HepG2 (cell line): ENCODE data around the gene DCAF7. TPM values are rescaled to one million over a fixed set of nuclear protein-coding genes. Genes with fewer than 3 reads are reported as not detected.
A peak's percentile ranks its signal among the peaks of the same experiment; 100 is the strongest.

ENCODE experiments used
- ATM ChIP-seq: fragments of 450-650 bp; IDR thresholded peaks from 2 replicates; pipeline ENCODE4 v1.7.1; 2017; ENCODE audit warnings: mild to moderate bottlenecking, borderline replicate concordance
- CAMTA2 ChIP-seq: sonication (generic); formaldehyde crosslinking; IDR thresholded peaks from 2 replicates; pipeline ENCODE4 v1.4.0; 2020; ENCODE audit warnings: mild to moderate bottlenecking, missing genetic modification reagents, borderline replicate concordance
- CHD4 ChIP-seq: fragments of 200-600 bp; sonication (generic); IDR thresholded peaks from 2 replicates; pipeline ENCODE4 v1.7.0; 2017; ENCODE audit warnings: mild to moderate bottlenecking, low read length, borderline replicate concordance
- ELF1 ChIP-seq: sonication (generic); formaldehyde crosslinking; IDR thresholded peaks from 2 replicates; pipeline ENCODE4 v1.4.0; 2020; ENCODE audit warnings: missing genetic modification reagents
- FOXJ3 ChIP-seq: sonication (generic); formaldehyde crosslinking; IDR thresholded peaks from 2 replicates; pipeline ENCODE4 v1.4.0; 2020; ENCODE audit warnings: missing genetic modification reagents, mild to moderate bottlenecking, borderline replicate concordance
- KAT2B ChIP-seq: fragments of 150-350 bp; IDR thresholded peaks from 2 replicates; pipeline ENCODE4 v1.6.1; 2014; ENCODE audit warnings: low read depth, low read length, borderline replicate concordance
- KLF11 ChIP-seq: IDR thresholded peaks from 2 replicates; pipeline ENCODE4 v1.6.1; 2016; ENCODE audit warnings: missing compliant biosample characterization
- KMT2B ChIP-seq: IDR thresholded peaks from 2 replicates; pipeline ENCODE4 v1.6.1; 2016; ENCODE audit warnings: missing genetic modification reagents, missing compliant biosample characterization
- MAF1 ChIP-seq: sonication (generic); formaldehyde crosslinking; IDR thresholded peaks from 2 replicates; pipeline ENCODE4 v1.5.0; 2020; ENCODE audit warnings: missing genetic modification reagents, borderline replicate concordance
- MXD3 ChIP-seq: IDR thresholded peaks from 2 replicates; pipeline ENCODE4 v1.6.1; 2016; ENCODE audit warnings: mild to moderate bottlenecking, missing biosample characterization, missing genetic modification reagents
- NR1H2 ChIP-seq: sonication (generic); formaldehyde crosslinking; IDR thresholded peaks from 2 replicates; pipeline ENCODE4 v1.8.1; 2022; ENCODE audit warnings: low read depth, missing genetic modification reagents, borderline replicate concordance
- SMARCC2 ChIP-seq: fragments of 450-650 bp; IDR thresholded peaks from 2 replicates; pipeline ENCODE4 v1.6.1; 2017; ENCODE audit warnings: antibody characterized with exemption, mild to moderate bottlenecking
- SRSF1 ChIP-seq: fragments of 200-400 bp; formaldehyde crosslinking; optimal IDR thresholded peaks from 2 replicates; pipeline ENCODE3; 2017; ENCODE audit warnings: mild to moderate bottlenecking, low read depth, low read length, moderate library complexity
- TOE1 ChIP-seq: sonication (generic); formaldehyde crosslinking; IDR thresholded peaks from 2 replicates; pipeline ENCODE4 v1.4.0; 2020; ENCODE audit warnings: mild to moderate bottlenecking, missing genetic modification reagents
- ZFAT ChIP-seq: sonication (generic); formaldehyde crosslinking; conservative IDR thresholded peaks from 2 replicates; pipeline ENCODE4 v1.8.1; 2023; ENCODE audit warnings: missing genetic modification reagents, inconsistent platforms
- ZNF274 ChIP-seq: sonication (generic); formaldehyde crosslinking; IDR thresholded peaks from 2 replicates; pipeline ENCODE4 v1.5.1; 2020; ENCODE audit warnings: mild to moderate bottlenecking, missing genetic modification reagents
- ZNF329 ChIP-seq: sonication (generic); formaldehyde crosslinking; IDR thresholded peaks from 2 replicates; pipeline ENCODE4 v1.9.0; 2021; ENCODE audit warnings: low read depth, mild to moderate bottlenecking, missing genetic modification reagents
- ZNF382 ChIP-seq: sonication (generic); formaldehyde crosslinking; IDR thresholded peaks from 2 replicates; pipeline ENCODE4 v1.5.0; 2020; ENCODE audit warnings: missing genetic modification reagents, mild to moderate bottlenecking, borderline replicate concordance
- ZNF562 ChIP-seq: sonication (generic); formaldehyde crosslinking; IDR thresholded peaks from 2 replicates; pipeline ENCODE4 v1.8.0; 2022; ENCODE audit warnings: missing genetic modification reagents, borderline replicate concordance
- ZNF724P ChIP-seq: sonication (generic); formaldehyde crosslinking; IDR thresholded peaks from 2 replicates; pipeline ENCODE4 v1.8.0; 2022; ENCODE audit warnings: missing genetic modification reagents, borderline replicate concordance
- ZNF790 ChIP-seq: sonication (generic); formaldehyde crosslinking; IDR thresholded peaks from 2 replicates; pipeline ENCODE4 v1.8.0; 2022; ENCODE audit warnings: missing genetic modification reagents, mild to moderate bottlenecking, borderline replicate concordance
- ZSCAN20 ChIP-seq: sonication (generic); formaldehyde crosslinking; IDR thresholded peaks from 2 replicates; pipeline ENCODE4 v1.4.0; 2020; ENCODE audit warnings: missing genetic modification reagents, mild to moderate bottlenecking, borderline replicate concordance
- polyA plus RNA-seq, 8 experiments: library from polyadenylated mRNA; depleted of rRNA in 3 of 8; stranded (reverse) in 7 of 8; unstranded in 1 of 8; fragments of >200 nt; fragmentation: Illumina TruSeq in 4 of 8; extraction: Trizol in 4 of 8; gene quantifications; 2 replicates each; pipeline versions ENCODE4 v1.2.1 to v1.2.3, GENCODE V29; 2011 to 2016; ENCODE audit warnings: low read depth in 4 of 8, missing spikeins in 1 of 8, mixed read lengths in 1 of 8; ENCODE audit not compliant: insufficient read depth in 1 of 8
- total RNA-seq, 5 experiments: library from RNA; depleted of rRNA; stranded (reverse); fragments of >200 nt; fragmentation: Illumina TruSeq; extraction: Trizol; gene quantifications; 2 replicates each; pipeline ENCODE4 v1.2.3, GENCODE V29; 2016; ENCODE audit warnings: low read depth in 1 of 5
- TF ChIP-seq, protein P1 (sequence below): sonication (generic); formaldehyde crosslinking; IDR thresholded peaks from 2 replicates; pipeline ENCODE4 v1.4.0; 2020; ENCODE audit warnings: missing genetic modification reagents
- TF ChIP-seq, protein P2 (sequence below): IDR thresholded peaks from 2 replicates; pipeline ENCODE4 v1.6.1; 2016; ENCODE audit warnings: missing genetic modification reagents, missing compliant biosample characterization
- TF ChIP-seq, protein P3 (sequence below): sonication (generic); formaldehyde crosslinking; IDR thresholded peaks from 2 replicates; pipeline ENCODE4 v1.4.0; 2020; ENCODE audit warnings: missing genetic modification reagents

DCAF7 gene
- total and polyA plus RNA-seq, 2 of the 13 experiments (the other 11 are each of a cell fraction or from before 2014, with no cell fraction given) = 55.2 to 73.4 TPM

- TF ChIP-seq KAT2B = no peak
- TF ChIP-seq ELF1 (CRISPR knock-in tag) = peak; percentile 88
- TF ChIP-seq, protein P1, sequence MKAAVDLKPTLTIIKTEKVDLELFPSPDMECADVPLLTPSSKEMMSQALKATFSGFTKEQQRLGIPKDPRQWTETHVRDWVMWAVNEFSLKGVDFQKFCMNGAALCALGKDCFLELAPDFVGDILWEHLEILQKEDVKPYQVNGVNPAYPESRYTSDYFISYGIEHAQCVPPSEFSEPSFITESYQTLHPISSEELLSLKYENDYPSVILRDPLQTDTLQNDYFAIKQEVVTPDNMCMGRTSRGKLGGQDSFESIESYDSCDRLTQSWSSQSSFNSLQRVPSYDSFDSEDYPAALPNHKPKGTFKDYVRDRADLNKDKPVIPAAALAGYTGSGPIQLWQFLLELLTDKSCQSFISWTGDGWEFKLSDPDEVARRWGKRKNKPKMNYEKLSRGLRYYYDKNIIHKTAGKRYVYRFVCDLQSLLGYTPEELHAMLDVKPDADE (CRISPR knock-in tag) = 0 out of 2 replicates have a peak, but pooled peaks have one; percentile 74
- TF ChIP-seq TOE1 (CRISPR knock-in tag) = peak; percentile 97; the same call in 1 of the 2 replicates
- TF ChIP-seq FOXJ3 (CRISPR knock-in tag) = peak; percentile 89
- peak; percentile 97; the same call in 1 of the 2 replicates for TF ChIP-seq KLF11 (CRISPR knock-in tag)
- peak; percentile 100 for TF ChIP-seq KMT2B (CRISPR knock-in tag)
- TF ChIP-seq MAF1 (CRISPR knock-in tag) = peak; percentile 94
- TF ChIP-seq MXD3 = peak; percentile 97
- peak; percentile 88 for TF ChIP-seq ZNF274
- TF ChIP-seq ZNF724P = no peak
- no peak for TF ChIP-seq NR1H2 (CRISPR knock-in tag)
- TF ChIP-seq SRSF1 = peak; percentile 95
- TF ChIP-seq ZNF382 (CRISPR knock-in tag) = no peak
- TF ChIP-seq ATM = no peak
- TF ChIP-seq ZNF329 (CRISPR knock-in tag) = peak; percentile 94
- TF ChIP-seq ZNF790 (CRISPR knock-in tag) = peak; percentile 91; the same call in 1 of the 2 replicates
- TF ChIP-seq CHD4 = no peak
- TF ChIP-seq ZFAT = no peak
- TF ChIP-seq ZNF562 (CRISPR knock-in tag) = no peak; the same call in 1 of the 2 replicates
- TF ChIP-seq ZSCAN20 (CRISPR knock-in tag) = peak; percentile 93
- TF ChIP-seq, protein P2, sequence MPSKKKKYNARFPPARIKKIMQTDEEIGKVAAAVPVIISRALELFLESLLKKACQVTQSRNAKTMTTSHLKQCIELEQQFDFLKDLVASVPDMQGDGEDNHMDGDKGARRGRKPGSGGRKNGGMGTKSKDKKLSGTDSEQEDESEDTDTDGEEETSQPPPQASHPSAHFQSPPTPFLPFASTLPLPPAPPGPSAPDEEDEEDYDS (CRISPR knock-in tag) = peak; percentile 73
- TF ChIP-seq, protein P3, sequence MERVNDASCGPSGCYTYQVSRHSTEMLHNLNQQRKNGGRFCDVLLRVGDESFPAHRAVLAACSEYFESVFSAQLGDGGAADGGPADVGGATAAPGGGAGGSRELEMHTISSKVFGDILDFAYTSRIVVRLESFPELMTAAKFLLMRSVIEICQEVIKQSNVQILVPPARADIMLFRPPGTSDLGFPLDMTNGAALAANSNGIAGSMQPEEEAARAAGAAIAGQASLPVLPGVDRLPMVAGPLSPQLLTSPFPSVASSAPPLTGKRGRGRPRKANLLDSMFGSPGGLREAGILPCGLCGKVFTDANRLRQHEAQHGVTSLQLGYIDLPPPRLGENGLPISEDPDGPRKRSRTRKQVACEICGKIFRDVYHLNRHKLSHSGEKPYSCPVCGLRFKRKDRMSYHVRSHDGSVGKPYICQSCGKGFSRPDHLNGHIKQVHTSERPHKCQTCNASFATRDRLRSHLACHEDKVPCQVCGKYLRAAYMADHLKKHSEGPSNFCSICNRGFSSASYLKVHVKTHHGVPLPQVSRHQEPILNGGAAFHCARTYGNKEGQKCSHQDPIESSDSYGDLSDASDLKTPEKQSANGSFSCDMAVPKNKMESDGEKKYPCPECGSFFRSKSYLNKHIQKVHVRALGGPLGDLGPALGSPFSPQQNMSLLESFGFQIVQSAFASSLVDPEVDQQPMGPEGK = peak; percentile 87
- TF ChIP-seq SMARCC2 = peak; percentile 55; the same call in 1 of the 2 replicates
- TF ChIP-seq CAMTA2 (CRISPR knock-in tag) = 0 out of 2 replicates have a peak, but pooled peaks have one; percentile 68
Measured at GRCh38 chr17:63600569-63601438, 50.5 kb downstream of the DCAF7 start, which contains the start of gene TACO1 (continued).
